ENCODE results near the gene NPAS3. TPM values are rescaled to one million over a fixed set of nuclear protein-coding genes. Genes with fewer than 3 reads are reported as not detected.

The NPAS3 gene
- total RNA-seq, 1 experiment from 2014 or later = not detected

- Histone ChIP-seq H4K20me1 (ENCODE audit: insufficient read depth) (no peaks in the 10 kb centered on the region), H3K9me3 (ENCODE audit: control insufficient read depth in 1 of 2, insufficient read depth in 1 of 2, low read depth in 1 of 2, low read length in 2 of 2) (peaks cover 0 to 5% of the 10 kb centered on the region in 2 experiments; a peak in 1 of 4 replicates), H3K27me3 (ENCODE audit: insufficient read depth, low read length) (peaks cover 3% of the 10 kb centered on the region; the same call in 1 of the 2 replicates), H3K4me2 (ENCODE audit: low read length) (no peak overlapping the region), H3K79me2 (ENCODE audit: insufficient read depth, low read length) (no peaks in the 10 kb centered on the region), H3K27ac (ENCODE audit: low read depth, low read length) (no peak overlapping the region), H3K9me2 (ENCODE audit: insufficient read depth) (no peaks in the 10 kb centered on the region), H3K4me3 (replicated peaks in 1 of 2; ENCODE audit: low read depth in 1 of 2, low read length in 2 of 2) (no peak overlapping the region), H2AFZ (ENCODE audit: low read depth, low read length, poor library complexity, severe bottlenecking) (no peak overlapping the region), H3K9ac (ENCODE audit: low read length) (no peak overlapping the region), H3K4me1 (ENCODE audit: control insufficient read depth in 1 of 2, insufficient read depth in 2 of 2, low read length in 2 of 2) (no peaks in the 10 kb centered on the region), H3K36me3 (ENCODE audit: control insufficient read depth in 1 of 2, insufficient read depth in 2 of 2, low read length in 2 of 2) (no peaks in the 10 kb centered on the region)
- intact Hi-C loops (cut with micrococcal nuclease) = no loop called here
- POLR2A ChIA-PET = no interaction called here
- RAD21 ChIA-PET (ENCODE audit: low non-redundant PET in 1 of 2, low total read pairs in 2 of 2, uncharacterized antibody in 2 of 2, unreplicated experiment in 2 of 2) = no interaction called here
- CTCF ChIA-PET = no interaction called here
- TF ChIP-seq MAX (IDR thresholded peaks at IDR 0.05) (no peak), YY1 (IDR thresholded peaks at IDR 0.05; ENCODE audit: extremely low read depth, insufficient replicate concordance, low read depth, low read length) (no peak), FOSL1 (IDR thresholded peaks at IDR 0.05; ENCODE audit: low read depth) (no peak), EZH2phosphoT487 (IDR thresholded peaks at IDR 0.05; ENCODE audit: borderline replicate concordance) (no peak), REST (IDR thresholded peaks at IDR 0.05; ENCODE audit: low read depth) (no peak), RAD21 (IDR thresholded peaks at IDR 0.05; ENCODE audit: low read depth) (no peak)
- DNase-seq (ENCODE audit: low read depth, low spot score) (no peak), ATAC-seq (no peak)
- BruUV-seq (replicated peaks) = no TSS peak
Measured at GRCh38 chr14:33294419-33294818, 355.7 kb downstream of the NPAS3 start.

- intact Hi-C loops (cut with micrococcal nuclease) = no loop called here
- peaks cover 0 to 5% of the 10 kb centered on the region in 2 experiments; a peak in 1 of 4 replicates for H3K9me3 ChIP-seq (ENCODE audit: control insufficient read depth in 1 of 2, insufficient read depth in 1 of 2, low read depth in 1 of 2, low read length in 2 of 2)
Measured at GRCh38 chr14:33297565-33297964, 358.9 kb downstream of the NPAS3 start.

More at GRCh38 chr14:33297565-33297964, 358.9 kb downstream of the NPAS3 start:
- ATAC-seq = no peak
- DNase-seq (ENCODE audit: low read depth, low spot score) = no peak
- no peaks in the 10 kb centered on the region for H3K36me3 ChIP-seq (ENCODE audit: control insufficient read depth in 1 of 2, insufficient read depth in 2 of 2, low read length in 2 of 2)
- H2AFZ ChIP-seq (ENCODE audit: low read depth, low read length, poor library complexity, severe bottlenecking) = no peak overlapping the region
- no peaks in the 10 kb centered on the region for H4K20me1 ChIP-seq (ENCODE audit: insufficient read depth)
- no peak for TF ChIP-seq ZFX (IDR thresholded peaks at IDR 0.05)
- TF ChIP-seq CEBPB (IDR thresholded peaks at IDR 0.05; ENCODE audit: low read depth) = no peak
- TF ChIP-seq RAD21 (IDR thresholded peaks at IDR 0.05; ENCODE audit: low read depth) = no peak
- TF ChIP-seq EZH2 (IDR thresholded peaks at IDR 0.05) = no peak
- TF ChIP-seq ZBTB33 (IDR thresholded peaks at IDR 0.05; ENCODE audit: extremely low read depth, insufficient replicate concordance, low read length) = no peak
- no peak for TF ChIP-seq POLR2A (IDR thresholded peaks at IDR 0.05; ENCODE audit: borderline replicate concordance, extremely low read depth, insufficient read depth, insufficient read length)
- no peak for TF ChIP-seq CTCF (IDR thresholded peaks at IDR 0.05 in 2 of 3, conservative IDR thresholded peaks at IDR 0.05 in 1 of 3; ENCODE audit: borderline replicate concordance in 1 of 3, insufficient read depth in 1 of 3, low read depth in 2 of 3, low read length in 2 of 3)
- TF ChIP-seq JUND (IDR thresholded peaks at IDR 0.05) = no peak
- TF ChIP-seq EZH2phosphoT487 (IDR thresholded peaks at IDR 0.05; ENCODE audit: borderline replicate concordance) = no peak
- RAD21 ChIA-PET (ENCODE audit: low non-redundant PET in 1 of 2, low total read pairs in 2 of 2, uncharacterized antibody in 2 of 2, unreplicated experiment in 2 of 2) = no interaction called here
- H3K79me2 ChIP-seq (ENCODE audit: insufficient read depth, low read length) = no peaks in the 10 kb centered on the region
- H3K9ac ChIP-seq (ENCODE audit: low read length) = no peak overlapping the region
- BruUV-seq (replicated peaks) = no TSS peak
- no peak overlapping the region for H3K4me3 ChIP-seq (replicated peaks in 1 of 2; ENCODE audit: low read depth in 1 of 2, low read length in 2 of 2)
- H3K27me3 ChIP-seq (ENCODE audit: insufficient read depth, low read length) = no peaks in the 10 kb centered on the region
- no peak overlapping the region for H3K4me2 ChIP-seq (ENCODE audit: low read length)
- H3K27ac ChIP-seq (ENCODE audit: low read depth, low read length) = no peak overlapping the region
- no peaks in the 10 kb centered on the region for H3K9me2 ChIP-seq (ENCODE audit: insufficient read depth)
- CTCF ChIA-PET = no interaction called here
- POLR2A ChIA-PET = no interaction called here
- H3K4me1 ChIP-seq (ENCODE audit: control insufficient read depth in 1 of 2, insufficient read depth in 2 of 2, low read length in 2 of 2) = no peaks in the 10 kb centered on the region
